ENCODE measurements around the gene ETFA. TPM values are rescaled to one million over a fixed set of nuclear protein-coding genes. Genes with fewer than 3 reads are reported as not detected.

Gene ETFA
- total RNA-seq = 111 to 120 TPM (median 117 TPM) in 3 replicates
- long read RNA-seq, transcript ETFA-203 (12 exons, 2,287 nt) = major isoform, 53 of 91 reads
- long read RNA-seq, transcript ETFA-202 (11 exons, 1,346 nt) = minor isoform, 23 of 91 reads
- long read RNA-seq, partial matches to known transcripts = 2 of 91 reads
- long read RNA-seq, other reads (novel, unspliced or antisense) = 6 of 91 reads

DNA sequence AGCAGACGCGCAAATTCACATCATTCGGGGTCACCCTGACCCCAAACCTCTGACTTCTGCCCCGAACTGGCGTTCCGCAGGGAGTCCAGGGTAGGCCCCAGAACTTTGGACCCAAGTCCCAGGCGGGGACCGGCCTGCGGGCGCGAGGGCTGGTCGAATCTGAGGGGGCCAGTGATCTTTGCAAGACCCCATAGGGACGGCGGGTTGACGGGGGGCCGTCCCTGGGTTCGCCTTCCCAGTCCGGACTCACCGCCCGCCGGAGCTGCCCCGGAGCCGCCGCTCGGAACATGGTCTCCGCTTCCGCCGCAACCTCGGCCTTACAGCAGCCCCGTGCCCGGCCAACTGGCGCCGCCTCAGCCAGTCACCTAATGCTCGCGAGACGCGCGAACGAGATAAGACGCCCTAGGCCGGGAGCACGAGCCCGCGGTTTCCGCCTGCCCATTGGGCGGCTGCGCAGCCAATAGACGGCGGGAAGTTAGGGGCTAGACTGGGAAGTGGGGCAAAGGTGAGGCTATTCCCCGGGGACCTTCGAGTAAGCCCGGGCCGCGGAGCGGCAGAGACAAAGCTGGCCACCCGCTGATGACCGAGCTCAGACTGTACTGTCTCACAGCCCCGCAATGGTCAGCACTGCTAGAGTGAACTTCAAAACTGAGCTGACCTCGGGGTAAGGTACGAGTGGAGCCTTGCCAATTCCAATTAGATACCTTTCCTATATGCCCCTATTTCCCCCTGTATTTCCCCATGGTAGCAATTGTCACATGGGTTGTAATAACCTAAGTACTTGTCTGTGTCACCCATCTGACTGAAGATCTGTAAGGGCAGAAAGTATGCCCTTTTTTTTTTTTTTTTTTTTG is at the start of gene ETFA:
Gene ETFA (minus strand): TSS at position 370 of the 854 bp plus-strand sequence. CDS start 81 bp downstream, at position 289.
- Mint-ChIP-seq H3K27me3 (ENCODE audit: low read depth) (no peaks in the 10 kb centered on the region), H3K27ac (ENCODE audit: unreplicated experiment) (peak within 1 kb of the TSS; percentile 95), H3K4me1 (ENCODE audit: low read depth) (peaks cover 35% of the 10 kb centered on the region), H3K9me3 (ENCODE audit: low read depth) (no peaks in the 10 kb centered on the region), H3K36me3 (ENCODE audit: low read depth) (peaks cover 2% of the 10 kb centered on the region), H3K4me3 (ENCODE audit: unreplicated experiment) (peak within 1 kb of the TSS; percentile 87)
- no peak for TF ChIP-seq CTCF (IDR thresholded peaks at IDR 0.05)
- DNase-seq (ENCODE audit: low spot score) = peak; percentile 99

- Mint-ChIP-seq H3K36me3 (ENCODE audit: low read depth) (peaks cover 2% of the 10 kb centered on the region), H3K9me3 (ENCODE audit: low read depth) (no peaks in the 10 kb centered on the region), H3K4me3 (ENCODE audit: unreplicated experiment) (no peak overlapping the region), H3K27me3 (ENCODE audit: low read depth) (peaks cover 2% of the 10 kb centered on the region), H3K27ac (ENCODE audit: unreplicated experiment) (no peak overlapping the region), H3K4me1 (ENCODE audit: low read depth) (no peaks in the 10 kb centered on the region)
- TF ChIP-seq CTCF (IDR thresholded peaks at IDR 0.05) = no peak
- no peak for DNase-seq (ENCODE audit: low spot score)
Measured at GRCh38 chr15:76360416-76360815, 49.1 kb upstream of the ETFA start.

DNA sequence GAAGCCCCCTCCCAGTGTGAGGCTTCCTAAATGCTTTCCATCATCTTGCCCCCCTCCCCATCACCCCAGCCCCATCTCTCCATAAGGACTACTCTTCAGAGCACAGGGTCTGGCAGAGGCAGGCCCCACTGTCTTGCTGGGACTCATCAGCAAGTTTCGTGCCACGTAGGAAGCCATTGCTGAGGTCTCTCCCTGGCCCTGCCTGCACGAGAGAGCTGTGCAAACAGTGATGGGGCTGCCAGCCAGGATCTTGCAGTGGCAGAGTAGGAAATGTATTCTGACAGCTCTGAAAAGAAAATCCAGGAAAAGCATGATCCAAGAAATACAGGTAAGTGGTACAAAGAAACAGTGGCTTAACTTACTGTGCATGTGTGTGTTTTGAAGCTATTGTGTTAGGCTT is 47.9 kb upstream of the ETFA start:
- H3K27ac Mint-ChIP-seq (ENCODE audit: unreplicated experiment) = no peak overlapping the region
- no peaks in the 10 kb centered on the region for H3K9me3 Mint-ChIP-seq (ENCODE audit: low read depth)
- H3K27me3 Mint-ChIP-seq (ENCODE audit: low read depth) = peaks cover 3% of the 10 kb centered on the region
- no peak for TF ChIP-seq CTCF (IDR thresholded peaks at IDR 0.05)
- H3K4me3 Mint-ChIP-seq (ENCODE audit: unreplicated experiment) = no peak overlapping the region
- DNase-seq (ENCODE audit: low spot score) = no peak
- peaks cover 2% of the 10 kb centered on the region for H3K36me3 Mint-ChIP-seq (ENCODE audit: low read depth)
- no peaks in the 10 kb centered on the region for H3K4me1 Mint-ChIP-seq (ENCODE audit: low read depth)

DNA sequence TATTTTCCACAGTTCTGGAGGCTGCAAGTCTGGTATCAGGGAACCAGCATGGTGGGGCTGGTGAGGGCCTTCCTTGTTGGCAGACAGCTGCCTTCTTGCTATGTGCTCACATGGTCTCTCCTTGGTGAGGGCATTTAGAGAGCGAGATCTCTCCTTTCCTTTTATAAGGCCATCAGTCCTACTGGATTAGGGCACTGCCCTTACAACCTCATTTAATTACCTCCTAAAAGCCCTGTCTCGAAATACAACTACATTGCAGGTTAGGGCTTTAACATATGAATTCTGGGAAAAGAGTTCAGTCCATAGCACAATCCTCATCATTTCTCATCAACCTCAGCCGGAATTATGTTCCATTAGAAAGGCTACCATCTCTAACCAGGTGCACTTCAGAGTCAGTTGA is 47.2 kb upstream of the ETFA start:
- no peak overlapping the region for H3K27ac Mint-ChIP-seq (ENCODE audit: unreplicated experiment)
- H3K4me3 Mint-ChIP-seq (ENCODE audit: unreplicated experiment) = no peak overlapping the region
- no peak for TF ChIP-seq CTCF (IDR thresholded peaks at IDR 0.05)
- no peak for DNase-seq (ENCODE audit: low spot score)
- H3K9me3 Mint-ChIP-seq (ENCODE audit: low read depth) = no peaks in the 10 kb centered on the region
- H3K36me3 Mint-ChIP-seq (ENCODE audit: low read depth) = peaks cover 2% of the 10 kb centered on the region
- no peaks in the 10 kb centered on the region for H3K4me1 Mint-ChIP-seq (ENCODE audit: low read depth)
- peaks cover 3% of the 10 kb centered on the region for H3K27me3 Mint-ChIP-seq (ENCODE audit: low read depth)

DNA sequence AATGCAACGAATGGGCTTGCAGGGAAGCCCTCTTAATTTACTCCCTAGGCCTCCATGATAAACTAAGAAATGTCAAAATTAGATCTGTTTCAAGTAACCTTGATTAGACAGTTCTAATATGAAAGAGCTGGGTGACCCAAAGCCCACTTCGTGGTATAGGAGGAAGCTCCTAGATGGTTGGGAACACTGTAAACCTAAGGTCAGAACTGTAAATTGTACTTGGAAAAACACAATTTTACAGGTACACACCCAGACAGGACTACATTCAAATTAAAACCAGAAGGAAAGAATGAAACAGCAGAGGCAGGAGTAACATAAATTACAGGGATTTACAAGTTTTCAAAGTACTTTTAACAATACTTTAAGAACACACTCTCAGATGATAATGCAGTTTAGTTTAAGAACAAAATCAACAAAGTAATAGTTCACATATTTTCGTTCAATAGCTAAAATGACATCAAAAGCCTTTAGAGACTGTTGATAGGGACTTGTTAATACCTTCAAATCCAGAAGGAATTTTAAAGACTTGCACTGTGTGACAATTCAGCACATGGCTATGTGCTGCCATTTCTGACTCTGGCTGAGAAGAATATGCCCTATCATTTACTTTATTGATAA is 43.7 kb upstream of the ETFA start:
- no peak for DNase-seq (ENCODE audit: low spot score)
- no peak for TF ChIP-seq CTCF (IDR thresholded peaks at IDR 0.05)
- H3K36me3 Mint-ChIP-seq (ENCODE audit: low read depth) = peaks cover 4% of the 10 kb centered on the region
- peaks cover 3% of the 10 kb centered on the region for H3K27me3 Mint-ChIP-seq (ENCODE audit: low read depth)
- H3K9me3 Mint-ChIP-seq (ENCODE audit: low read depth) = no peaks in the 10 kb centered on the region
- no peak overlapping the region for H3K27ac Mint-ChIP-seq (ENCODE audit: unreplicated experiment)
- H3K4me1 Mint-ChIP-seq (ENCODE audit: low read depth) = no peaks in the 10 kb centered on the region
- no peak overlapping the region for H3K4me3 Mint-ChIP-seq (ENCODE audit: unreplicated experiment)

All from chondrocyte (in vitro differentiated cells).